ENCODE measurements around the gene CACNA2D3. TPM values are rescaled to one million over a fixed set of nuclear protein-coding genes. Genes with fewer than 3 reads are reported as not detected.
A peak's percentile ranks its signal among the peaks of the same experiment; 100 is the strongest.

The CACNA2D3 gene
- total RNA-seq, 1 experiment from 2014 or later, result not detected

DNA sequence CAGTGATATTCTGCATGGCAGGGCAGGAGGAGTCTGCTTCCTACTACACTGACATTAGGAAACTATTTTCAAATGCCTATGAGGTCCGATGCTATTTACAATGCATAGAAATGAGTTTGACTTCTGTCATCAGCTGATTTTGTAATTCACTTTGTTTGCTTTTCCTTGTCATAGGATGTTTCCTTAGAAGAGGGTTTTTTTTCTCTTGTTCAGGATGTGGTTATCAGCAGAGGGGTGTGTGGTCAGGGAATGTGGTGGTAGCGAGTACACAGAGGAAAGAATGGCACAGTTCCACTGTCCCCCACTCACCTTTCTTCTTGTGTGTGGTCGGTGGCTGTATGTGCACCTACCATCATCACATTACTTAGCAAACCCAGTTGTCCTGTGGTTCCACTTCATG lies 574.0 kb downstream of the CACNA2D3 start:
- Histone ChIP-seq H3K9ac (ENCODE audit: low read length) (no peak overlapping the region), H3K4me1 (ENCODE audit: insufficient read depth, low read length) (no peaks in the 10 kb centered on the region), H3K4me2 (ENCODE audit: low read length) (no peak overlapping the region), H2AFZ (ENCODE audit: low read length) (no peak overlapping the region), H3K9me2 (replicated peaks; ENCODE audit: low read length) (no peaks in the 10 kb centered on the region), H3K9me3 (ENCODE audit: low read length) (no peaks in the 10 kb centered on the region; the same call in 1 of the 2 replicates), H3F3A (ENCODE audit: low read length, unreplicated experiment) (no peaks in the 10 kb centered on the region), H3K36me3 (ENCODE audit: low read depth, low read length) (no peaks in the 10 kb centered on the region), H3K27me3 (ENCODE audit: low read length) (0 out of 2 replicates have a peak, but pooled peaks cover 3% of the 10 kb centered on the region), H3K27ac (ENCODE audit: low read length) (no peak overlapping the region), H3K79me2 (ENCODE audit: low read length) (no peaks in the 10 kb centered on the region), H4K20me1 (ENCODE audit: low read length) (no peaks in the 10 kb centered on the region), H3K4me3 (ENCODE audit: low read length) (no peak overlapping the region)
- intact Hi-C loops (cut with micrococcal nuclease), result no loop called here
- TF ChIP-seq EZH2phosphoT487 (IDR thresholded peaks at IDR 0.05; ENCODE audit: borderline replicate concordance, low read length) (no peak), EZH2 (IDR thresholded peaks at IDR 0.05; ENCODE audit: low read length, unreplicated experiment) (no peak)
- TF ChIP-seq, protein P1, sequence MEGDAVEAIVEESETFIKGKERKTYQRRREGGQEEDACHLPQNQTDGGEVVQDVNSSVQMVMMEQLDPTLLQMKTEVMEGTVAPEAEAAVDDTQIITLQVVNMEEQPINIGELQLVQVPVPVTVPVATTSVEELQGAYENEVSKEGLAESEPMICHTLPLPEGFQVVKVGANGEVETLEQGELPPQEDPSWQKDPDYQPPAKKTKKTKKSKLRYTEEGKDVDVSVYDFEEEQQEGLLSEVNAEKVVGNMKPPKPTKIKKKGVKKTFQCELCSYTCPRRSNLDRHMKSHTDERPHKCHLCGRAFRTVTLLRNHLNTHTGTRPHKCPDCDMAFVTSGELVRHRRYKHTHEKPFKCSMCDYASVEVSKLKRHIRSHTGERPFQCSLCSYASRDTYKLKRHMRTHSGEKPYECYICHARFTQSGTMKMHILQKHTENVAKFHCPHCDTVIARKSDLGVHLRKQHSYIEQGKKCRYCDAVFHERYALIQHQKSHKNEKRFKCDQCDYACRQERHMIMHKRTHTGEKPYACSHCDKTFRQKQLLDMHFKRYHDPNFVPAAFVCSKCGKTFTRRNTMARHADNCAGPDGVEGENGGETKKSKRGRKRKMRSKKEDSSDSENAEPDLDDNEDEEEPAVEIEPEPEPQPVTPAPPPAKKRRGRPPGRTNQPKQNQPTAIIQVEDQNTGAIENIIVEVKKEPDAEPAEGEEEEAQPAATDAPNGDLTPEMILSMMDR (conservative IDR thresholded peaks at IDR 0.05; ENCODE audit: low read depth, low read length), result no peak
- DNase-seq (peak; percentile 55), ATAC-seq (no peak)
- BruUV-seq (replicated peaks), result no TSS peak
- POLR2A ChIA-PET (ENCODE audit: unreplicated experiment), result no interaction called here
- CTCF ChIA-PET, result no interaction called here

DNA sequence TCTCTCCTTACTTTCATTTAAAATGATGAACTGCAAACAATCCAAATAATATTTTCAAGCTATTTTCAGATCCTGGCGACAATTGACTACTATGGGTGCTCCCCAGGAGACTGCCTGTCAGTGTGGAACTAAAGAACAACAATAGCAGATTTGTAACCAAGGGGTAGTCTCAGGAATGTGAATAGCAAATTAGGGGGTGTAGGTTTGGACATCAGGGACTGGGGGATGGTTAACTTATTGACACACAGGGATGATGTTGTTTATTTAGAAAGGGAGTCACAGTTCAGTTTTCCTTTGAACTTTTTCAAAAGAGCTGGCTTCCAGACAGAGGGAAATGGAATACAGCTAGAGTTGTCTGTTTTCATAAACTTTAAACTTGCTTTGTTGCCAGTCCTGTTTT lies 575.7 kb downstream of the CACNA2D3 start:
- H3K4me1 ChIP-seq (ENCODE audit: insufficient read depth, low read length), result no peaks in the 10 kb centered on the region
- TF ChIP-seq EZH2phosphoT487 (IDR thresholded peaks at IDR 0.05; ENCODE audit: borderline replicate concordance, low read length), result no peak
- TF ChIP-seq, protein P1 (conservative IDR thresholded peaks at IDR 0.05; ENCODE audit: low read depth, low read length), result no peak
- no peak for TF ChIP-seq EZH2 (IDR thresholded peaks at IDR 0.05; ENCODE audit: low read length, unreplicated experiment)
- no peaks in the 10 kb centered on the region for H3K9me2 ChIP-seq (replicated peaks; ENCODE audit: low read length)
- H3K9ac ChIP-seq (ENCODE audit: low read length), result no peak overlapping the region
- CTCF ChIA-PET, result no interaction called here
- no peak overlapping the region for H2AFZ ChIP-seq (ENCODE audit: low read length)
- H3K36me3 ChIP-seq (ENCODE audit: low read depth, low read length), result no peaks in the 10 kb centered on the region
- no peaks in the 10 kb centered on the region; the same call in 1 of the 2 replicates for H3K9me3 ChIP-seq (ENCODE audit: low read length)
- no peak overlapping the region for H3K4me3 ChIP-seq (ENCODE audit: low read length)
- no TSS peak for BruUV-seq (replicated peaks)
- intact Hi-C loops (cut with micrococcal nuclease), result no loop called here
- no peak for ATAC-seq
- no peak overlapping the region for H3K4me2 ChIP-seq (ENCODE audit: low read length)
- H3K27me3 ChIP-seq (ENCODE audit: low read length), result 0 out of 2 replicates have a peak, but pooled peaks cover 3% of the 10 kb centered on the region
- no peaks in the 10 kb centered on the region for H3K79me2 ChIP-seq (ENCODE audit: low read length)
- no peaks in the 10 kb centered on the region for H4K20me1 ChIP-seq (ENCODE audit: low read length)
- no peaks in the 10 kb centered on the region for H3F3A ChIP-seq (ENCODE audit: low read length, unreplicated experiment)
- DNase-seq, result no peak
- H3K27ac ChIP-seq (ENCODE audit: low read length), result no peak overlapping the region
- POLR2A ChIA-PET (ENCODE audit: unreplicated experiment), result no interaction called here

DNA sequence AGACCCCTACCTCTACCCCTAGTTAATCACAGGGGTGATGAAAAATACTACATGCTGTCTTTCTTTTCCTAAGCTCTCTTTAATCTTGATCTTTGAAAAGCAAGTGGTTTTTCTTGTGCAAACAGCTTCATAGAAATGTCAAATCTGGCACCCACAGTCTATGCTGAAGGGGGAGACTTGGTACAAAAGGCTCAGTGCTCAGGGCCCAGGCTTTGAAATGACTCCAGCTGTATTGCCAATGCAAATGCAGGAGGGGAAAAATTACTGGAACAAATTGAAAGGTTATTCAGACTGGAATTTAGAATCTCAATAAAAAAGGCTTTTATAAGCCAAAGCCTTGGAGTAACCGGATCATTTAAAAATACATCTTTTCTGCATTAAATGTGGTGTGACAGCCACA lies 581.6 kb downstream of the CACNA2D3 start:
- no peaks in the 10 kb centered on the region for H3K9me3 ChIP-seq (ENCODE audit: low read length)
- ChIA-PET POLR2A (ENCODE audit: unreplicated experiment) (no interaction called here), CTCF (no interaction called here)
- no peaks in the 10 kb centered on the region for H3F3A ChIP-seq (ENCODE audit: low read length, unreplicated experiment)
- ATAC-seq (no peak), DNase-seq (no peak)
- no peak overlapping the region for H3K4me3 ChIP-seq (ENCODE audit: low read length)
- no peaks in the 10 kb centered on the region for H3K36me3 ChIP-seq (ENCODE audit: low read depth, low read length)
- no peaks in the 10 kb centered on the region for H3K79me2 ChIP-seq (ENCODE audit: low read length)
- no peaks in the 10 kb centered on the region for H3K9me2 ChIP-seq (replicated peaks; ENCODE audit: low read length)
- no peaks in the 10 kb centered on the region for H3K4me1 ChIP-seq (ENCODE audit: insufficient read depth, low read length)
- no peak overlapping the region for H3K9ac ChIP-seq (ENCODE audit: low read length)
- H4K20me1 ChIP-seq (ENCODE audit: low read length), result no peaks in the 10 kb centered on the region
- intact Hi-C loops (cut with micrococcal nuclease), result no loop called here
- no peaks in the 10 kb centered on the region for H3K27me3 ChIP-seq (ENCODE audit: low read length)
- BruUV-seq (replicated peaks), result no TSS peak
- TF ChIP-seq, protein P1 (conservative IDR thresholded peaks at IDR 0.05; ENCODE audit: low read depth, low read length), result no peak
- no peak for TF ChIP-seq EZH2phosphoT487 (IDR thresholded peaks at IDR 0.05; ENCODE audit: borderline replicate concordance, low read length)
- no peak for TF ChIP-seq EZH2 (IDR thresholded peaks at IDR 0.05; ENCODE audit: low read length, unreplicated experiment)
- no peak overlapping the region for H3K27ac ChIP-seq (ENCODE audit: low read length)
- H3K4me2 ChIP-seq (ENCODE audit: low read length), result no peak overlapping the region
- H2AFZ ChIP-seq (ENCODE audit: low read length), result no peak overlapping the region
